ENCODE results near the gene FMR1.
A peak's percentile ranks its signal among the peaks of the same experiment; 100 is the strongest.

The FMR1 gene

GRCh38 chrX:147911192-147912022 is at the start of gene FMR1:
FMR1 (plus strand) TSS chrX:147911919; CDS start chrX:147912180, 261 bp downstream.
- DNase-seq, result peak; percentile 44

GRCh38 chrX:147875866-147876596 is 35.7 kb upstream of the FMR1 start:
- DNase-seq, result no peak

- no peak for DNase-seq
Observed at GRCh38 chrX:147876849-147877646, 34.7 kb upstream of the FMR1 start.

- no peak for DNase-seq
Observed at GRCh38 chrX:147877726-147878125, 34.0 kb upstream of the FMR1 start.

GRCh38 chrX:147884958-147885357 is 26.8 kb upstream of the FMR1 start:
- no peak for DNase-seq

GRCh38 chrX:147890756-147891155 is 21.0 kb upstream of the FMR1 start:
- no peak for DNase-seq

GRCh38 chrX:147891896-147892295 is 19.8 kb upstream of the FMR1 start:
- DNase-seq, result no peak

- DNase-seq, result no peak
Observed at GRCh38 chrX:147893741-147894140, 18.0 kb upstream of the FMR1 start.

- no peak for DNase-seq
Observed at GRCh38 chrX:147894366-147894963, 17.3 kb upstream of the FMR1 start.

GRCh38 chrX:147897117-147897516 is 14.6 kb upstream of the FMR1 start:
- no peak for DNase-seq

- DNase-seq, result no peak
Observed at GRCh38 chrX:147898951-147899350, 12.8 kb upstream of the FMR1 start.

- no peak for DNase-seq
Observed at GRCh38 chrX:147899379-147900114, 12.2 kb upstream of the FMR1 start.

- no peak for DNase-seq
Observed at GRCh38 chrX:147900349-147900748, 11.4 kb upstream of the FMR1 start.

- no peak for DNase-seq
Observed at GRCh38 chrX:147901461-147902126, 10.1 kb upstream of the FMR1 start.

- DNase-seq, result no peak
Observed at GRCh38 chrX:147902270-147902669, 9.4 kb upstream of the FMR1 start.

- DNase-seq, result no peak
Observed at GRCh38 chrX:147908106-147908505, 3.6 kb upstream of the FMR1 start.

- no peak for DNase-seq
Observed at GRCh38 chrX:147910607-147911006, 1.1 kb upstream of the FMR1 start.

- DNase-seq, result no peak
Observed at GRCh38 chrX:147912093-147912801, 528 bp downstream of the FMR1 start.

- DNase-seq, result no peak
Observed at GRCh38 chrX:147913570-147913969, 1.9 kb downstream of the FMR1 start.

GRCh38 chrX:147914591-147914990 is 2.9 kb downstream of the FMR1 start:
- DNase-seq, result no peak

- DNase-seq, result no peak
Observed at GRCh38 chrX:147916375-147916968, 4.8 kb downstream of the FMR1 start.
